Heart left ventricle (tissue), 16 donors: ENCODE data around the gene KNSTRN. TPM values are rescaled to one million over a fixed set of nuclear protein-coding genes. Genes with fewer than 3 reads are reported as not detected.
A peak's percentile ranks its signal among the peaks of the same experiment; 100 is the strongest.

ENCODE experiments used
- ATAC-seq, 4 donors: fragments of 200-7000 bp; cut with Tn5 transposase; one replicate each; pipeline ENCODE4 v1.9.1; 2020 to 2022; ENCODE audit warnings: moderate library complexity in 4 of 4, mild to moderate bottlenecking in 3 of 4, moderate number of reproducible peaks in 1 of 4
- DNase-seq, 5 donors: peaks; one replicate each; pipeline ENCODE4 v3.0.0-alpha.2; 2020
- H3K27ac ChIP-seq, 12 donors: fragments of 200-600 bp; sonication (generic) in 4 of 12; one replicate each; pipeline versions ENCODE4 v1.5.0 to v1.8.0; 2016 to 2022; ENCODE audit warnings: mild to moderate bottlenecking in 2 of 12
- H3K27me3 ChIP-seq, 9 donors: fragments of 200-600 bp; sonication (generic) in 2 of 9; one replicate each; pipeline versions ENCODE4 v1.5.1 to v1.8.0; 2016 to 2022; ENCODE audit warnings: mild to moderate bottlenecking in 3 of 9
- H3K36me3 ChIP-seq, 9 donors: fragments of 200-600 bp; sonication (generic) in 2 of 9; one replicate each; pipeline versions ENCODE4 v1.5.0 to v1.8.0; 2018 to 2022; ENCODE audit warnings: mild to moderate bottlenecking in 2 of 9
- H3K4me1 ChIP-seq, 12 donors: fragments of 200-600 bp; sonication (generic) in 4 of 12; one replicate each; pipeline versions ENCODE4 v1.5.0 to v1.8.0; 2016 to 2022; ENCODE audit warnings: mild to moderate bottlenecking in 3 of 12
- H3K4me3 ChIP-seq, 12 donors: fragments of 200-600 bp; sonication (generic) in 4 of 12; one replicate each; pipeline versions ENCODE4 v1.5.0 to v1.8.0; 2017 to 2022; ENCODE audit warnings: mild to moderate bottlenecking in 9 of 12, moderate library complexity in 4 of 12
- H3K9me3 ChIP-seq, 12 donors: fragments of 200-600 bp; sonication (generic) in 4 of 12; one replicate each; pipeline versions ENCODE4 v1.5.0 to v1.8.0; 2016 to 2022; ENCODE audit warnings: mild to moderate bottlenecking in 1 of 12
- POLR2A ChIP-seq, 2 donors: fragments of 450-650 bp; IDR thresholded peaks; one replicate each; pipeline ENCODE4 v1.6.1; 2017; ENCODE audit warnings: antibody characterized with exemption in 2 of 2, mild to moderate bottlenecking in 2 of 2, moderate library complexity in 2 of 2
- WGBS, 4 donors: extraction: QIAGEN DNeasy Blood & Tissue Kit in 2 of 4; methylation state at CpG; one replicate each; pipeline versions ENCODE4 v1.1.5 to v1.1.7; 2013 to 2018; 5-methylcytosine and 5-hydroxymethylcytosine counted together
- intact Hi-C, 10 donors: fragments of 100-400 bp; cut with DNase I; formaldehyde crosslinking; loops; one replicate each; pipeline versions ENCODE4 v1.11.1 to v1.14.2; 2022
- polyA plus RNA-seq, 2 donors: library from polyadenylated mRNA; stranded (reverse); fragments of 200-250 nt; gene quantifications; one replicate each; pipeline ENCODE4 v1.2.3, GENCODE V29; 2013
- total RNA-seq, 9 donors: library from RNA; depleted of rRNA in 2 of 9; stranded (reverse); fragments of >200 nt in 2 of 9; fragmentation: NEBNext Ultra II Directional in 3 of 9; extraction: Animal tissue kit (Norgen Biotek cat#: 25700) in 3 of 9; gene quantifications; one replicate each; pipeline versions ENCODE4 v1.1.0 to v1.2.4, GENCODE V29; 2016 to 2023
- TF ChIP-seq, protein P1 (sequence below), 12 donors: fragments of 200-600 bp; sonication (generic) in 4 of 12; IDR thresholded peaks; one replicate each; pipeline versions ENCODE4 v1.5.0 to v1.8.0; 2018 to 2022; ENCODE audit warnings: antibody characterized with exemption in 12 of 12, mild to moderate bottlenecking in 5 of 12
- donor health status: ischemic (EF 13 %, LVEDD 7.1; RV severe dilation, severe dysfunction).
- donor health status: healthy with polysubstance abuse.
- donor health status: DM: no; HTN: yes; CAD: no.
- donor health status: DM: no; HTN: no; CAD: no.
- donor health status: ischemic (EF 25% LVEDD 6.9; RV normal size, moderate dysfunction).
- donor health status: ischemic (EF 25% LVEDD 5.7; RV mildly dilated, moderate dysfunction).
- donor health status: healthy.
- donor health status: DM: yes; HTN: yes; CAD: no.
- donor health status: ischemic (EF 35%, LVEDD 5.7; RV mildly dilated, moderate dysfunction).
- donor health status: nonischemic (EF 11% LVEDD 7.7; RV severe dilation, severe dysfunction).
- donor health status: DM: yes; HTN: yes; CAD: no.
- donor health status: PGD.
- donor health status: ischemic (EF 29% LVEDD 5.4; RV normal size, mild dysfunction).
- donor health status: nonischemic (EF 23%, LVEDD 6.1; RV moderate dilation, normal function).

The KNSTRN gene
- total and polyA plus RNA-seq, 11 donors = 8.0 to 20.1 (median 9.9) TPM

DNA sequence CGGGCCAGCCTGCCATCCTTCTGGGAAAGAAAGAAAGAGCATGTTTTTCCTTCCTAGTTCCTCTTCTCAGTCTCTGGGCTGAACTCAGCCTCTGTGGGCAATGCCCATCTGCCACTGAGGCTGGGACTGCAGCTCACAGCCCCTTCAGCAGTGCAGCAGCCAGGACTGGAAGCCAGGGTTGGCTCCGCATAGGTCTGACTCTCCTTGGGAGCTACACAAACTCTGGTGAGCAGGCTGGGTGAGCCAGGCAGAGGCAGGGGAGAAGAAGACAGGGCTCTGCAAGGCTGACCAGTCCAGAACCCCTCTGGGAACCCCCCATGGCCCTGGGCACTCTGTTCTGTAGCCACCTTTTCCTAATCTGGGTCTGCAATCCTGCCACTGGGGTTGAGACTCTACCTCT lies 20.9 kb upstream of the KNSTRN start:
- DNase-seq (no peak), ATAC-seq (no peak)
- Histone ChIP-seq H3K36me3 (no peaks in the 10 kb centered on the region), H3K27ac (no peak overlapping the region), H3K4me1 (peaks cover 0 to 35% (median 13%) of the 10 kb centered on the region in 12 donors), H3K9me3 (no peaks in the 10 kb centered on the region), H3K4me3 (no peak overlapping the region), H3K27me3 (no peaks in the 10 kb centered on the region)
- TF ChIP-seq, protein P1, sequence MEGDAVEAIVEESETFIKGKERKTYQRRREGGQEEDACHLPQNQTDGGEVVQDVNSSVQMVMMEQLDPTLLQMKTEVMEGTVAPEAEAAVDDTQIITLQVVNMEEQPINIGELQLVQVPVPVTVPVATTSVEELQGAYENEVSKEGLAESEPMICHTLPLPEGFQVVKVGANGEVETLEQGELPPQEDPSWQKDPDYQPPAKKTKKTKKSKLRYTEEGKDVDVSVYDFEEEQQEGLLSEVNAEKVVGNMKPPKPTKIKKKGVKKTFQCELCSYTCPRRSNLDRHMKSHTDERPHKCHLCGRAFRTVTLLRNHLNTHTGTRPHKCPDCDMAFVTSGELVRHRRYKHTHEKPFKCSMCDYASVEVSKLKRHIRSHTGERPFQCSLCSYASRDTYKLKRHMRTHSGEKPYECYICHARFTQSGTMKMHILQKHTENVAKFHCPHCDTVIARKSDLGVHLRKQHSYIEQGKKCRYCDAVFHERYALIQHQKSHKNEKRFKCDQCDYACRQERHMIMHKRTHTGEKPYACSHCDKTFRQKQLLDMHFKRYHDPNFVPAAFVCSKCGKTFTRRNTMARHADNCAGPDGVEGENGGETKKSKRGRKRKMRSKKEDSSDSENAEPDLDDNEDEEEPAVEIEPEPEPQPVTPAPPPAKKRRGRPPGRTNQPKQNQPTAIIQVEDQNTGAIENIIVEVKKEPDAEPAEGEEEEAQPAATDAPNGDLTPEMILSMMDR (IDR thresholded peaks at IDR 0.05) = no peak
- TF ChIP-seq POLR2A (IDR thresholded peaks at IDR 0.05) = no peak
- 83 to 90% (median 87%) methylated on average over 2 of the region's 2 CpGs for WGBS, 4 donors
- intact Hi-C loops = loop anchor here in 1 of 10 donors (10.0 kb wide), 1 partner anchor 53 kb away; no protein-coding TSS in a partner anchor

GRCh38 chr15:40363611-40364010 lies 18.9 kb upstream of the KNSTRN start:
- ATAC-seq (no peak), DNase-seq (no peak)
- H3K27me3 ChIP-seq = no peaks in the 10 kb centered on the region
- H3K4me1 ChIP-seq = peaks cover 0 to 38% (median 21%) of the 10 kb centered on the region in 12 donors
- H3K9me3 ChIP-seq = no peaks in the 10 kb centered on the region
- no peak overlapping the region for H3K4me3 ChIP-seq
- 80 to 92% (median 84%) methylated on average over 8 of the region's 8 CpGs for WGBS, 4 donors
- H3K36me3 ChIP-seq = no peaks in the 10 kb centered on the region
- intact Hi-C loops = loop anchor here in 1 of 10 donors (10.0 kb wide), 1 partner anchor 51 kb away; no protein-coding TSS in a partner anchor
- H3K27ac ChIP-seq = no peak overlapping the region
- TF ChIP-seq, protein P1 (IDR thresholded peaks at IDR 0.05) = no peak
- no peak for TF ChIP-seq POLR2A (IDR thresholded peaks at IDR 0.05)

GRCh38 chr15:40364251-40364650 lies 18.3 kb upstream of the KNSTRN start:
- H3K36me3 ChIP-seq = no peaks in the 10 kb centered on the region
- H3K4me1 ChIP-seq = peaks cover 0 to 35% (median 20%) of the 10 kb centered on the region in 12 donors
- no peak for ATAC-seq
- no peak for DNase-seq
- H3K4me3 ChIP-seq = no peak overlapping the region
- H3K27ac ChIP-seq = no peak overlapping the region
- WGBS, 4 donors = 74 to 84% (median 80%) methylated on average over 6 of the region's 6 CpGs
- H3K9me3 ChIP-seq = no peaks in the 10 kb centered on the region
- no peaks in the 10 kb centered on the region for H3K27me3 ChIP-seq
- TF ChIP-seq, protein P1 (IDR thresholded peaks at IDR 0.05) = no peak
- TF ChIP-seq POLR2A (IDR thresholded peaks at IDR 0.05) = no peak
- intact Hi-C loops = loop anchor here in 1 of 10 donors (10.0 kb wide), 1 partner anchor 51 kb away; no protein-coding TSS in a partner anchor

- Histone ChIP-seq H3K4me3 (no peak overlapping the region), H3K27ac (peak overlapping the region in 2 of 12 donors; percentile 83 to 88), H3K4me1 (peaks cover 0 to 35% (median 20%) of the 10 kb centered on the region in 12 donors), H3K9me3 (no peaks in the 10 kb centered on the region), H3K27me3 (no peaks in the 10 kb centered on the region), H3K36me3 (no peaks in the 10 kb centered on the region)
- intact Hi-C loops = loop anchor here in 7 of 10 donors (5.0 to 10.0 kb wide), 5 partner anchors 38 to 57 kb away; partner anchors contain the start of genes INAFM2 (in 4 of the 7) and IVD (in 1 of the 7)
- ATAC-seq (no peak), DNase-seq (no peak)
- WGBS, 4 donors = 77 to 85% (median 82%) methylated on average over 5 of the region's 5 CpGs
- TF ChIP-seq, protein P1 (IDR thresholded peaks at IDR 0.05) = no peak
- no peak for TF ChIP-seq POLR2A (IDR thresholded peaks at IDR 0.05)
Measured at GRCh38 chr15:40365016-40365415, 17.5 kb upstream of the KNSTRN start.
